GM12864 (cell line): Measurements from ENCODE around the gene DIS3L.
"Not testable (repeated sequence)": the region's sequence is repeated elsewhere in the genome, so short reads cannot be mapped to it uniquely, and the experiment has no call there.

ENCODE experiments used
- DNase-seq: peaks from one replicate; pipeline ENCODE4 v3.0.0-alpha.2; 2011; ENCODE audit warnings: low read depth
- H3K4me3 ChIP-seq: 2 replicates; pipeline ENCODE4 v1.5.1; 2011; ENCODE audit warnings: mild to moderate bottlenecking, low read depth, low read length, control low read depth
- TF ChIP-seq, protein P1 (sequence below): IDR thresholded peaks from 2 replicates; pipeline ENCODE4 v1.5.1; 2011; ENCODE audit warnings: low read depth, mild to moderate bottlenecking, moderate library complexity, low read length, control low read depth, inconsistent platforms; ENCODE audit errors: missing control alignments

The DIS3L gene

GRCh38 chr15:66356359-66357236 lies 63.2 kb downstream of the DIS3L start, which contains the start of gene TIPIN:
TIPIN (minus strand) TSS chr15:66356685; CDS start chr15:66352947, 3,738 bp downstream.
- TF ChIP-seq, protein P1, sequence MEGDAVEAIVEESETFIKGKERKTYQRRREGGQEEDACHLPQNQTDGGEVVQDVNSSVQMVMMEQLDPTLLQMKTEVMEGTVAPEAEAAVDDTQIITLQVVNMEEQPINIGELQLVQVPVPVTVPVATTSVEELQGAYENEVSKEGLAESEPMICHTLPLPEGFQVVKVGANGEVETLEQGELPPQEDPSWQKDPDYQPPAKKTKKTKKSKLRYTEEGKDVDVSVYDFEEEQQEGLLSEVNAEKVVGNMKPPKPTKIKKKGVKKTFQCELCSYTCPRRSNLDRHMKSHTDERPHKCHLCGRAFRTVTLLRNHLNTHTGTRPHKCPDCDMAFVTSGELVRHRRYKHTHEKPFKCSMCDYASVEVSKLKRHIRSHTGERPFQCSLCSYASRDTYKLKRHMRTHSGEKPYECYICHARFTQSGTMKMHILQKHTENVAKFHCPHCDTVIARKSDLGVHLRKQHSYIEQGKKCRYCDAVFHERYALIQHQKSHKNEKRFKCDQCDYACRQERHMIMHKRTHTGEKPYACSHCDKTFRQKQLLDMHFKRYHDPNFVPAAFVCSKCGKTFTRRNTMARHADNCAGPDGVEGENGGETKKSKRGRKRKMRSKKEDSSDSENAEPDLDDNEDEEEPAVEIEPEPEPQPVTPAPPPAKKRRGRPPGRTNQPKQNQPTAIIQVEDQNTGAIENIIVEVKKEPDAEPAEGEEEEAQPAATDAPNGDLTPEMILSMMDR: no peak
- peak within 1 kb of the TSS; percentile 81 for H3K4me3 ChIP-seq
- DNase-seq: peak; percentile 95

DNA sequence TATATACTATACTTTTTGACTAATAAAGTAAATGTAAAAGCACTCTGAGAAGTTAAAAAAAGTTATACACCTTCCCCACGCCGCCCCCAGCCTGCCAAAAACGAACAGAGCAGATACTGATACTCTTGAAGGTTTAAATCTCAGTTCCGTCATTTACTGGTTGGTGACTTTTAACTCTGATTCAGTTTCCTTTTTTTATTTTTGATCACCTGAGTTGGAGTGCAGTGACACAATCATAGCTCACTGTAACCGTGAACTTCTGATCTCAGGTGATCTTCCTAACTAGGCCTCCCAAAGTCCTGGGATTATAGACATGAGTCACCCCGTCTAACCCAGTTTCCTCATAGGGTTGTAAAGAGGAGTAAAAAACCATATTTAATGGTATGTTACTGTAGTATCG lies 66.4 kb downstream of the DIS3L start:
- peak; percentile 52 for DNase-seq
- TF ChIP-seq, protein P1: no peak
- H3K4me3 ChIP-seq: no peak overlapping the region

DNA sequence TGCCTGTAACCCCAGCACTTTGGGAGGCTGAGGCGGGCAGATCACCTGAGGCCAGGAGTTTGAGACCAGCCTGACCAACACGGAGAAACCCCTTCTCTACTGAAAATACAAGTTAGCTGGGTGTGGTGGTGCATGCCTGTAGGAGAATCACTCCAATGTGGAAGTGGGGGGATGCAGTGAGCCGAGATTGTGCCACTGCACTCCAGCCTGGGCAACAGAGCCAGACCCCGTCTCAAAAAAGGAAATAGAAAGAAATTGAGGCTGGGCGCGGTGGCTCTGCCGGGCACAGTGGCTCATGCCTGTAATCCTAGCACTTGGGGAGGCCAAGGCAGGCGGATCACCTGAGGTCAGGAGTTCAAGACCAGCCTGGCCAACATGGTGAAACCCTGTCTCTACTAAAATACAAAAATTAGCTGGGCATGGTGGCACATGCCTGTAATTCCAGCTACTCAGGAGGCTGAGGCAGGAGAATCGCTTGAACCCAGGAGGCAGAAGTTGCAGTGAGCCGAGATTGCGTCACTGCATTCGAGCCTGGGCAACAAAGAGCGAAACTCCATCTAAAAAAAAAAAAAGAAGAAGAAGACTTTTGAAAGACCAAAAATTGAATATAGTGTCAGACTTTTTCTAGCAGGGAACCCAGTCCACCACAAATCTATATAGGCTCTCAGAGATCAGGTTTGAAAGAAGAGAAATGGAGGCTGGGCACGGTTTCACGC lies 68.5 kb downstream of the DIS3L start:
- DNase-seq, H3K4me3 ChIP-seq: not testable (repeated sequence)

DNA sequence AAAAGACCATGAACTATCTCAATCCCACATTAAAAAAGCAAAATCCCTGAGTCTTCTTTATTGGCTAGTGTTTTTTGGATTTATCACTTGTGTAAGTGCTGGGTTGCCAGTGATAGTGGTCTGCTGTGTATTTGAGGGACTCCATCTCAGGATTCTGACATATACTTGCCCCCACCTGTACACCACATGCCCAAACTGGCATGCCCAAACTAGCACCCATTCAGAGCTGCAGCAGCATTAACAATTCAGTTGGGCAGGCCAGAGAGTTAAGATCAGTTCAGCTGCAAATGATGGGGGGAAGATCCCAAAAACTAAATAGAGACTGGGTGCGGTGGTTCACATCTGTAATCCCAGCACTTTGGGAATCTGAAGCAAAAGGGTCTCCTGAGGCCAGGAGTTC lies 69.4 kb downstream of the DIS3L start:
- no peak overlapping the region for H3K4me3 ChIP-seq
- no peak for DNase-seq
- TF ChIP-seq, protein P1: no peak

- TF ChIP-seq, protein P1: no peak
- no peak for DNase-seq
- no peak overlapping the region for H3K4me3 ChIP-seq
Measured at GRCh38 chr15:66364944-66365528, 71.7 kb downstream of the DIS3L start.

DNA sequence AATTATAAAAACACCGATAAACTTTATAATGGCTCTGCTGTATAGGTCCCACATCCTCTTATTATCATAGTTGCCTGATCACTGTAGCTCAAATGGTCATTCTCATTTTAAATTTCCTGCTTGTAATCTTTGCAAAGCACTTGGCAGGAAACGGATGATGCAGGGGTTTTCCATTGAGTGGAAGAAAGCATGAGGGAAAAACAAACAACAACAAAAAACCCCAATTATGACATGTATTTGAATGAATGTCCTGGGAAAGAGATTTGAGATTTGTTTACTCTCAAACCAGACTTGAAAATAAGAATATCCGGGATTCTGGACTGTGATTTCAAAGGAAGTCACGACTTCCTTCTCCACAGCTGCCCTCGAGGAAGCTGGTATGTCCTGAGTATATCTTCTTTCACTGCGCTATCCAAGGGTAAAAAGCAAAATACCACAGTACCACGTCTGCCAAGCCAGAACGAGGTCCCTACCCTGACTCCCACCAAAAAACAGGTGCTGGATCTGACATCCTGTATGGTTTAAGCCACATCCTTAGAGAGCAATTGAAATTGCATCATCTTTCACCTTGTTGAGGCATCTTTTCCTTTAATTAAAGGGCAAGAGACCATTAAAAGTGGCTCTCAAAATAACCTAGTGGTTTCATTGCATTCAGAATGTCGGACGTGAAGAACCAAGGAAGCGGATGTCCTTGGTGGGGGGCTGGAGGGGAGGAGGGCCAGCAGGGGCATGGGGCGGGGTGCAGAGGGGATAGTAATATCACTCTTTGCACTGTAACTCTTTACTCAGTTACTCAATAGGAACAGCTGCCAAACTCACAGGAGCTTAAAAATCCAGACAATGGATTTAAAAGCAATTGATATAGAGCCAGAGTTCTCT lies 76.6 kb downstream of the DIS3L start:
- TF ChIP-seq, protein P1: no peak
- no peak for DNase-seq
- H3K4me3 ChIP-seq: peak overlapping the region; percentile 39; the same call in 1 of the 2 replicates
